GM12801 (cell line): ENCODE data around the gene SESN1.

Experiments used
- CTCF ChIP-seq: IDR thresholded peaks from one replicate; pipeline ENCODE4 v1.5.1; 2011; ENCODE audit warnings: control low read depth; ENCODE audit not compliant: insufficient read length; ENCODE audit errors: extremely low read depth

The SESN1 gene

GRCh38 chr6:109094416-109095035 lies at the start of gene SESN1:
Gene SESN1, minus strand, starts transcription at chr6:109094846. Its CDS starts 773 bp downstream, at chr6:109094073.
- no peak for TF ChIP-seq CTCF

GRCh38 chr6:109143191-109143590 lies 48.5 kb upstream of the SESN1 start:
- TF ChIP-seq CTCF, result no peak

- no peak for TF ChIP-seq CTCF
These were observed 44.5 kb upstream of the SESN1 start for GRCh38 chr6:109139109-109139508.

GRCh38 chr6:109130065-109130464 lies 35.4 kb upstream of the SESN1 start:
- no peak for TF ChIP-seq CTCF

- no peak for TF ChIP-seq CTCF
These were observed 30.9 kb upstream of the SESN1 start for GRCh38 chr6:109125504-109125903.

- TF ChIP-seq CTCF, result no peak
These were observed 29.6 kb upstream of the SESN1 start for GRCh38 chr6:109124219-109124618.

- TF ChIP-seq CTCF, result no peak
These were observed 26.8 kb upstream of the SESN1 start for GRCh38 chr6:109121411-109121810.
